A673 (cell line): Measurements from ENCODE around the gene ACADVL. TPM values are rescaled to one million over a fixed set of nuclear protein-coding genes. Genes with fewer than 3 reads are reported as not detected.

Experiments
- BruUV-seq: library from RNA; stranded (reverse); fragments of 400-500 nt; replicated peaks from 2 replicates; lab custom pipeline; 2021; lab: Mats Ljungman, UMichigan
- CTCF ChIA-PET: fragments of 300-600 bp; sonication (Branson Sonifier 250); formaldehyde crosslinking; loops from one replicate; lab custom pipeline; 2022; ENCODE audit warnings: antibody characterized with exemption; lab: Charles Lee
- POLR2A ChIA-PET: fragments of 300-600 bp; sonication (Branson Sonifier 250); formaldehyde crosslinking; loops from one replicate; lab custom pipeline; 2022; ENCODE audit warnings: antibody characterized with exemption; ENCODE audit not compliant: low non-redundant PET; lab: Charles Lee
- DNase-seq: peaks from one replicate; pipeline ENCODE4 v3.0.0-alpha.2; 2015; ENCODE audit warnings: low spot score
- H3K27ac ChIP-seq: fragments of 200-600 bp; sonication (generic); 2 replicates; pipeline ENCODE4 v1.5.1; 2016; ENCODE audit warnings: mixed run types, low read depth, mild to moderate bottlenecking, mixed read lengths, antibody characterized with exemption, low read length; ENCODE audit not compliant: poor library complexity, severe bottlenecking
- H3K27me3 ChIP-seq: fragments of 200-600 bp; sonication (generic); replicated peaks from 2 replicates; pipeline ENCODE4 v1.6.1; 2017; ENCODE audit warnings: mixed run types, low read depth, mild to moderate bottlenecking, mixed read lengths, antibody characterized with exemption, low read length; ENCODE audit not compliant: insufficient read depth, poor library complexity
- H3K36me3 ChIP-seq: fragments of 200-600 bp; sonication (generic); 2 replicates; pipeline ENCODE4 v1.6.1; 2016; ENCODE audit warnings: mixed run types, mild to moderate bottlenecking, mixed read lengths, antibody characterized with exemption, low read length; ENCODE audit not compliant: insufficient read depth, poor library complexity, severe bottlenecking
- H3K4me1 ChIP-seq: fragments of 200-600 bp; sonication (generic); 2 replicates; pipeline ENCODE4 v1.6.1; 2017; ENCODE audit warnings: mixed run types, mild to moderate bottlenecking, mixed read lengths, antibody characterized with exemption, low read length; ENCODE audit not compliant: insufficient read depth, poor library complexity, severe bottlenecking
- H3K4me3 ChIP-seq: fragments of 200-600 bp; sonication (generic); 2 replicates; pipeline ENCODE4 v1.5.1; 2016; ENCODE audit warnings: low read depth, mixed run types, mild to moderate bottlenecking, mixed read lengths, low read length; ENCODE audit not compliant: poor library complexity, severe bottlenecking
- H3K9me3 ChIP-seq: fragments of 200-600 bp; sonication (generic); 2 replicates; pipeline ENCODE4 v1.6.1; 2016; ENCODE audit warnings: mixed run types, low read depth, mild to moderate bottlenecking, mixed read lengths, antibody characterized with exemption, low read length; ENCODE audit not compliant: poor library complexity, severe bottlenecking
- EZH2 ChIP-seq: fragments of 200-600 bp; sonication (generic); IDR thresholded peaks from 2 replicates; pipeline ENCODE4 v1.6.1; 2017; ENCODE audit warnings: borderline replicate concordance, low read depth, mild to moderate bottlenecking, mixed read lengths, antibody characterized with exemption, low read length; ENCODE audit not compliant: poor library complexity, severe bottlenecking
- intact Hi-C: fragments of 100-400 bp; cut with micrococcal nuclease; formaldehyde crosslinking; loops from one replicate; pipeline ENCODE4 v1.10.0; 2022; ENCODE audit not compliant: unreplicated experiment
- total RNA-seq: library from RNA; stranded (reverse); gene quantifications from 2 replicates; pipeline ENCODE4 v1.2.3, GENCODE V29; 2021
- TF ChIP-seq, protein P1 (sequence below): fragments of 300-800, 200-600 bp; sonication (generic); conservative IDR thresholded peaks from 2 replicates; pipeline ENCODE4 v1.5.1; 2017; ENCODE audit warnings: low read depth, mild to moderate bottlenecking, antibody characterized with exemption, low read length, moderate library complexity, mixed read lengths

The ACADVL gene
- total RNA-seq, 1 experiment from 2014 or later: 425 TPM

DNA sequence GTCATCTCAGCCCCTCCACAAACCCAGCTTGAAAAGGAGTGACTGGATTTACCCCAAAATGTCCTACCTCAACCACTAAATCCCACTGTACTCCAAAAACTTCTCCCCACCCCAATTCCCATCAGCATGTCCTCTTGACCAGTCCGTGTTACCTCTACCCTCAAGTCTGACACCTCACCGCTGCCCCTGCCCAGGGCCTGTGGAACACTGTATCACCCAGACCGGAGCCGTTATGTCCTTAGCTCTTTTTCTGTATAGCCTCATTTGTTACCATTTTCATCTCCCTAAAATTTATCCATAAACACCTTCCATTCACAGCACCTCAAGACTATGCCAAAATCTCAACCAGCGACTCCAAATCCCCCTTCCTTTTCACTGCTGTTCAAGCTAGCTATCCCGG is 17.1 kb downstream of the ACADVL start:
- DNase-seq: no peak
- Histone ChIP-seq H3K27ac (peak overlapping the region; percentile 95), H3K4me3 (peak overlapping the region; percentile 96), H3K36me3 (peaks cover 39% of the 10 kb centered on the region), H3K9me3 (no peaks in the 10 kb centered on the region), H3K27me3 (no peaks in the 10 kb centered on the region), H3K4me1 (peaks cover 44% of the 10 kb centered on the region)
- intact Hi-C loops: no loop called here
- TF ChIP-seq, protein P1, sequence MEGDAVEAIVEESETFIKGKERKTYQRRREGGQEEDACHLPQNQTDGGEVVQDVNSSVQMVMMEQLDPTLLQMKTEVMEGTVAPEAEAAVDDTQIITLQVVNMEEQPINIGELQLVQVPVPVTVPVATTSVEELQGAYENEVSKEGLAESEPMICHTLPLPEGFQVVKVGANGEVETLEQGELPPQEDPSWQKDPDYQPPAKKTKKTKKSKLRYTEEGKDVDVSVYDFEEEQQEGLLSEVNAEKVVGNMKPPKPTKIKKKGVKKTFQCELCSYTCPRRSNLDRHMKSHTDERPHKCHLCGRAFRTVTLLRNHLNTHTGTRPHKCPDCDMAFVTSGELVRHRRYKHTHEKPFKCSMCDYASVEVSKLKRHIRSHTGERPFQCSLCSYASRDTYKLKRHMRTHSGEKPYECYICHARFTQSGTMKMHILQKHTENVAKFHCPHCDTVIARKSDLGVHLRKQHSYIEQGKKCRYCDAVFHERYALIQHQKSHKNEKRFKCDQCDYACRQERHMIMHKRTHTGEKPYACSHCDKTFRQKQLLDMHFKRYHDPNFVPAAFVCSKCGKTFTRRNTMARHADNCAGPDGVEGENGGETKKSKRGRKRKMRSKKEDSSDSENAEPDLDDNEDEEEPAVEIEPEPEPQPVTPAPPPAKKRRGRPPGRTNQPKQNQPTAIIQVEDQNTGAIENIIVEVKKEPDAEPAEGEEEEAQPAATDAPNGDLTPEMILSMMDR: no peak
- no peak for TF ChIP-seq EZH2
- no TSS peak for BruUV-seq
- ChIA-PET POLR2A (interaction anchor here (0.5 kb wide), 1 partner anchor 332 kb away, joined by 4 read pairs; no protein-coding TSS in a partner anchor), CTCF (interaction anchor here (1.0 kb wide), 1 partner anchor 16 kb away, joined by 3 read pairs; no protein-coding TSS in a partner anchor)

DNA sequence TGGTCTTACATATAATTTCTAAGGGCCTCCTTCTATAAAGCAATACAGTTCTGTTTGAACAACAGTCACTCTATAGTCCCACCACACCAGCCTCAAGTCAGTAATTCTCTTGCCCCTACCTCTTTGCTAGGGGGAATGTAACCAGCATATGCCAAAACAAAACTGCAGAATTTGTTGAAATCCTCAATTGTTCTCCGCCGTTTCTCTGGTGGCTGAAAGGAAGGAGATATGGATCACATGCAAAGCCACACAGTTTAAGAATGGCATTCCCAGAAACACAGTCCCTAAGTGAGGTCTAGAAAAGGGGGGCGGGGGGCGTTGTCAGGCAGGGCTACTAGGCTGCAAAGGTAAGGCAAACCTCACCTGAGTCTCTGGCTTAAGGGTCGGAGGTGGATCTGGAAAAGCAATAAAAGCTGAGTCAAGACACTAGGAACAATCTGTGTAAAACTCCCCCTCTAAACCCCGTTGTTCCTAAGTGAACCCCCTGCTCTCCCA is 17.6 kb downstream of the ACADVL start:
- Histone ChIP-seq H3K36me3 (peaks cover 39% of the 10 kb centered on the region), H3K4me1 (peaks cover 39% of the 10 kb centered on the region), H3K4me3 (peak overlapping the region; percentile 96), H3K9me3 (no peaks in the 10 kb centered on the region), H3K27ac (peak overlapping the region; percentile 95), H3K27me3 (no peaks in the 10 kb centered on the region)
- no peak for DNase-seq
- intact Hi-C loops: no loop called here
- BruUV-seq: no TSS peak
- ChIA-PET CTCF (interaction anchor here (0.5 to 1.5 kb wide), 2 partner anchors 10 to 17 kb away, joined by 5 to 7 read pairs; no protein-coding TSS in a partner anchor), POLR2A (no interaction called here)
- TF ChIP-seq, protein P1: no peak
- no peak for TF ChIP-seq EZH2

DNA sequence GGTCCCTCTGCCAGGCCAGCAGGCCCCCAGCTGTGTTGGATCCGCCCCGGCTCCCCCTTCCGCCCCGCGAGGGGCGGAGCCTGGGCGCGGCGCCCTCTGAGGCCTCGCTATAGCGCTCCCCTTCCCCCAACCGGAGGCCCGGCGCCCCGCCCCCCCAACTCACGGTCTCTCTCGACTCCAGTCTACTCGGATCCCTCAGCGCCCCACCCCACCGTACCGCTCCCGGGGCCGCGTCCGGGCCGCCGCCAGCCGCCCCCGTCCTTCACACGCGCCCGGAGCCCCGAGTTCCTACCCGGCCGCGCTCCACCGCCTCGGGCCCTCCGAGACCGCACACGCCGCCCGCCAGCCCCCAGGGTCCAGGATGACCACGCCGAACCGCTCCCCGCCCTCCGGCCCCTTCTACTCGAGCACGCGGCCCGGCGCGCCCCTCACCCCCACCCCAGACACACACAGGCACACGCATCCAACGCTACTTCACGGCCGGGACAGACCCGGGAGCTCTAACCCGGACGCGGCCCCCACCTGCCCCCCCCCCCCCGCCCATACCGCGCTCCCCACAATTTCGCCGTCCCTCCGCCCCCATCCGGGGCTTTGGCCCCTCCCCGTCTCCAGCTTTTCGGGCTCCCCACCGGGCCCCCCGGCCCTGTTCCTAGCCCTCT is 18.2 kb downstream of the ACADVL start:
- H3K27ac ChIP-seq: peak overlapping the region; percentile 95
- peak overlapping the region; percentile 96 for H3K4me3 ChIP-seq
- intact Hi-C loops: no loop called here
- no peaks in the 10 kb centered on the region for H3K27me3 ChIP-seq
- DNase-seq: peak; percentile 84
- CTCF ChIA-PET: interaction anchor here (0.5 to 1.5 kb wide), 2 partner anchors 10 to 17 kb away, joined by 5 to 7 read pairs; no protein-coding TSS in a partner anchor
- peaks cover 39% of the 10 kb centered on the region for H3K36me3 ChIP-seq
- no TSS peak for BruUV-seq
- H3K9me3 ChIP-seq: no peaks in the 10 kb centered on the region
- H3K4me1 ChIP-seq: peaks cover 37% of the 10 kb centered on the region
- POLR2A ChIA-PET: interaction anchor here (0.6 kb wide), 1 partner anchor 340 kb away, joined by 12 read pairs; no protein-coding TSS in a partner anchor
- TF ChIP-seq, protein P1: no peak
- TF ChIP-seq EZH2: no peak
